K562 (cell line): ENCODE results near the gene KCTD19.

Experiments
- NFYB ChIP-seq: IDR thresholded peaks from 2 replicates; pipeline ENCODE4 v1.6.1; 2011; ENCODE audit warnings: mild to moderate bottlenecking, moderate library complexity; ENCODE audit not compliant: insufficient read length; ENCODE audit errors: extremely low read depth
- TF ChIP-seq, protein P1 (sequence below): fragments of 450-650 bp; IDR thresholded peaks from 2 replicates; pipeline ENCODE4 v1.6.1; 2018; ENCODE audit not compliant: partially characterized antibody

DNA sequence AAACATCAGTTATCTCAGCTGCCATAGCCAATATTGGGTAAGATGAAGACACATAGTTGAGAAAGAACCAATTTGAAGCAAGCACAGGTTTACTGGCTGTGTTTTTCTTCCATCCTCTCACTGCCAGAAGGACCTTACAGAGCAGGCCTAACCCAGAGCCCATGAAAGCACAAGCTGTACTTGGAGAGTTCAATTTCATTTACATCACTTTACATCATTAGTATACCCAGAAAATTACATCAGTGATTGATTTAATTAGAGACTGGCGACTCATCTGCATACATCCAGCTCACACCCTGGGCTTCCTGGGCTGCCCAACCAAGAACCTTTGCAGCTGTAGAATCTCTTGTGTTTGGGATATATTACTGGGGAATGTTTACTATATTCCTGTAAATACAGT, 23.8 kb upstream of the KCTD19 start:
- TF ChIP-seq, protein P1, sequence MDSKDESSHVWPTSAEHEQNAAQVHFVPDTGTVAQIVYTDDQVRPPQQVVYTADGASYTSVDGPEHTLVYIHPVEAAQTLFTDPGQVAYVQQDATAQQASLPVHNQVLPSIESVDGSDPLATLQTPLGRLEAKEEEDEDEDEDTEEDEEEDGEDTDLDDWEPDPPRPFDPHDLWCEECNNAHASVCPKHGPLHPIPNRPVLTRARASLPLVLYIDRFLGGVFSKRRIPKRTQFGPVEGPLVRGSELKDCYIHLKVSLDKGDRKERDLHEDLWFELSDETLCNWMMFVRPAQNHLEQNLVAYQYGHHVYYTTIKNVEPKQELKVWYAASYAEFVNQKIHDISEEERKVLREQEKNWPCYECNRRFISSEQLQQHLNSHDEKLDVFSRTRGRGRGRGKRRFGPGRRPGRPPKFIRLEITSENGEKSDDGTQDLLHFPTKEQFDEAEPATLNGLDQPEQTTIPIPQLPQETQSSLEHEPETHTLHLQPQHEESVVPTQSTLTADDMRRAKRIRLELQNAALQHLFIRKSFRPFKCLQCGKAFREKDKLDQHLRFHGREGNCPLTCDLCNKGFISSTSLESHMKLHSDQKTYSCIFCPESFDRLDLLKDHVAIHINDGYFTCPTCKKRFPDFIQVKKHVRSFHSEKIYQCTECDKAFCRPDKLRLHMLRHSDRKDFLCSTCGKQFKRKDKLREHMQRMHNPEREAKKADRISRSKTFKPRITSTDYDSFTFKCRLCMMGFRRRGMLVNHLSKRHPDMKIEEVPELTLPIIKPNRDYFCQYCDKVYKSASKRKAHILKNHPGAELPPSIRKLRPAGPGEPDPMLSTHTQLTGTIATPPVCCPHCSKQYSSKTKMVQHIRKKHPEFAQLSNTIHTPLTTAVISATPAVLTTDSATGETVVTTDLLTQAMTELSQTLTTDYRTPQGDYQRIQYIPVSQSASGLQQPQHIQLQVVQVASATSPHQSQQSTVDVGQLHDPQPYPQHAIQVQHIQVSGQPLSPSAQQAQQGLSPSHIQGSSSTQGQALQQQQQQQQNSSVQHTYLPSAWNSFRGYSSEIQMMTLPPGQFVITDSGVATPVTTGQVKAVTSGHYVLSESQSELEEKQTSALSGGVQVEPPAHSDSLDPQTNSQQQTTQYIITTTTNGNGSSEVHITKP = no peak
- no peak for TF ChIP-seq NFYB
